T-helper 2 cell treated with Interferon-gamma antibody and Interleukin-4, amounts not matched to agents 5 μg/mL and 100 μg/mL, for 36 hours (primary cell): ENCODE measurements around the gene DENND2C.

Experiments used
- DNase-seq: peaks from one replicate; pipeline ENCODE4 v3.0.0; 2021; ENCODE audit warnings: low spot score
- H3K27ac Mint-ChIP-seq: one replicate; pipeline ENCODE4 v1.8.0; 2021; ENCODE audit warnings: mild to moderate bottlenecking, mixed read lengths
- H3K27me3 Mint-ChIP-seq: one replicate; pipeline ENCODE4 v1.8.0; 2021; ENCODE audit warnings: low read depth, mixed read lengths
- H3K36me3 Mint-ChIP-seq: one replicate; pipeline ENCODE4 v1.8.0; 2021; ENCODE audit warnings: low read depth, mixed read lengths
- H3K4me1 Mint-ChIP-seq: one replicate; pipeline ENCODE4 v1.8.0; 2021; ENCODE audit warnings: low read depth, mixed read lengths
- H3K4me3 Mint-ChIP-seq: one replicate; pipeline ENCODE4 v1.8.0; 2022; ENCODE audit warnings: mild to moderate bottlenecking, moderate library complexity, mixed read lengths
- H3K9me3 Mint-ChIP-seq: one replicate; pipeline ENCODE4 v1.8.0; 2021; ENCODE audit warnings: mixed read lengths

Gene DENND2C

DNA sequence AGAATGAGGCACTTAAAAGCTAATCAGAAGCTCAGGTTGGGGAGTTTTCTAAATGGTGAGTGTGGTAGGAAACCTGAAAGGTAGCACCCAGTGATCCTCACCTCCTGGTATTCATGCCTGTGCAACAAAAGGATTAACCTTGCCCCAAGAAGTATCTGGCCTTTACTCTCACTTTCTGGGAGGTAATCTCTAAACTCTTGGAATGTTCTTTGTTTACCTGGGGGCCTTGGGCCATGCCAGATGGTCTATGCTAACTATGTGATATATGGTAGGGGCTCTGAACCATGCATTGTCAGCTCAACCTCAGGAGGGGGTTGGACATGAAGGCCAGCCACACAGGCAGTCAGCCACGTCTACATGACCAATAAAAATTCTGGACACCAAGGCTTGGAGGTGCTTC lies 134.4 kb downstream of the DENND2C start:
- Mint-ChIP-seq H3K4me3 (no peak overlapping the region), H3K4me1 (no peaks in the 10 kb centered on the region), H3K27ac (no peak overlapping the region), H3K27me3 (no peaks in the 10 kb centered on the region), H3K9me3 (no peaks in the 10 kb centered on the region), H3K36me3 (no peaks in the 10 kb centered on the region)
- no peak for DNase-seq
